PC-3 (cell line): ENCODE measurements around the gene CEP85L.

ENCODE experiments used
- EZH2 ChIP-seq: fragments of 300-600 bp; sonication (generic); IDR thresholded peaks from one replicate; pipeline ENCODE4 v1.6.1; 2017; ENCODE audit warnings: antibody characterized with exemption, mild to moderate bottlenecking, low read length; ENCODE audit not compliant: unreplicated experiment
- EZH2phosphoT487 ChIP-seq: fragments of 300-600 bp; sonication (generic); IDR thresholded peaks from 2 replicates; pipeline ENCODE4 v1.6.1; 2018; ENCODE audit warnings: mild to moderate bottlenecking, antibody characterized with exemption, low read length, borderline replicate concordance
- TF ChIP-seq, protein P1 (sequence below): fragments of 300-600 bp; sonication (generic); conservative IDR thresholded peaks from 2 replicates; pipeline ENCODE4 v1.5.1; 2017; ENCODE audit warnings: antibody characterized with exemption, low read depth, mild to moderate bottlenecking, low read length

DNA sequence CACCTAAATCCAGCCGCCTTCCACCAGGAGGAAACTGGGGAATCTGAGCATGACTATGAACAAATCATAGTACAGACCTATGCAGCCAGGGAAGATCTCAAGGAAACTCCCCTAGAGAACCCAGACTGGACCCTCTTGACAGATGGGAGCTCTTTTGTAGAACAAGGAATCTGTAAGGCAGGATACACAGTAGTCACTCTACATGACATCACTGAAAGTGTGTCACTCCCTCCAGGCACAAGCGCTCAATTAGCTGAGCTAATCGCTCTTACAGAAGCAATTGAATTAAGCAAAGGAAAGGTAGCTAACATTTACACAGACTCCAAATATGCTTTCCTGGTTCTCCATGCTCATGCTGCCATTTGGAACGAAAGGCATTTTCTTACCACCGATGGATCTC lies 66.5 kb downstream of the CEP85L start:
- TF ChIP-seq, protein P1, sequence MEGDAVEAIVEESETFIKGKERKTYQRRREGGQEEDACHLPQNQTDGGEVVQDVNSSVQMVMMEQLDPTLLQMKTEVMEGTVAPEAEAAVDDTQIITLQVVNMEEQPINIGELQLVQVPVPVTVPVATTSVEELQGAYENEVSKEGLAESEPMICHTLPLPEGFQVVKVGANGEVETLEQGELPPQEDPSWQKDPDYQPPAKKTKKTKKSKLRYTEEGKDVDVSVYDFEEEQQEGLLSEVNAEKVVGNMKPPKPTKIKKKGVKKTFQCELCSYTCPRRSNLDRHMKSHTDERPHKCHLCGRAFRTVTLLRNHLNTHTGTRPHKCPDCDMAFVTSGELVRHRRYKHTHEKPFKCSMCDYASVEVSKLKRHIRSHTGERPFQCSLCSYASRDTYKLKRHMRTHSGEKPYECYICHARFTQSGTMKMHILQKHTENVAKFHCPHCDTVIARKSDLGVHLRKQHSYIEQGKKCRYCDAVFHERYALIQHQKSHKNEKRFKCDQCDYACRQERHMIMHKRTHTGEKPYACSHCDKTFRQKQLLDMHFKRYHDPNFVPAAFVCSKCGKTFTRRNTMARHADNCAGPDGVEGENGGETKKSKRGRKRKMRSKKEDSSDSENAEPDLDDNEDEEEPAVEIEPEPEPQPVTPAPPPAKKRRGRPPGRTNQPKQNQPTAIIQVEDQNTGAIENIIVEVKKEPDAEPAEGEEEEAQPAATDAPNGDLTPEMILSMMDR, result no peak
- TF ChIP-seq EZH2 (no peak), EZH2phosphoT487 (no peak)
